ENCODE measurements around the gene SPTAN1. TPM values are rescaled to one million over a fixed set of nuclear protein-coding genes. Genes with fewer than 3 reads are reported as not detected.
A peak's percentile ranks its signal among the peaks of the same experiment; 100 is the strongest.
"Not testable (repeated sequence)": the region's sequence is repeated elsewhere in the genome, so short reads cannot be mapped to it uniquely, and the experiment has no call there.

SPTAN1 gene
- total RNA-seq, 1 donor from 2014 or later: 376 TPM

DNA sequence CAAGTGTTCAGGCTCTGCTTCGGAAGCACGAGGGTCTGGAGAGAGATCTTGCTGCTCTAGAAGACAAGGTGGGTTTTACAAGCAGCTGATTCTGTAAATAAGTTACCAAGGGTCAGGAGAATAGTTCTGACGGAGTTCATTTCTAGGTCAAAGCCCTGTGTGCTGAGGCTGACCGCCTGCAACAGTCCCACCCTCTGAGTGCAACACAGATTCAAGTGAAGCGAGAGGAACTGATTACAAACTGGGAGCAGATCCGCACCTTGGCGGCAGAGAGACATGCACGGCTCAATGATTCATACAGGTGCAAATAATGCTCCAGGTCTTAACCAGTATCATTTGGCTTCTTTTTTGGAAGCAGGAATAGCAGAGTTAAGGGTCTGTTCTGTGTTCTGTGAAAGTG lies 24.8 kb downstream of the SPTAN1 start:
- Mint-ChIP-seq H3K4me1 (ENCODE audit: low read depth) (peaks cover 30% of the 10 kb centered on the region), H3K27ac (ENCODE audit: unreplicated experiment) (peak overlapping the region; percentile 63), H3K9me3 (ENCODE audit: low read depth) (no peaks in the 10 kb centered on the region), H3K27me3 (ENCODE audit: low read depth) (no peaks in the 10 kb centered on the region), H3K36me3 (ENCODE audit: low read depth) (peaks cover 57% of the 10 kb centered on the region), H3K4me3 (ENCODE audit: unreplicated experiment) (no peak overlapping the region)
- no peak for DNase-seq (ENCODE audit: low spot score)
- no peak for TF ChIP-seq CTCF (IDR thresholded peaks at IDR 0.05)

- TF ChIP-seq CTCF (IDR thresholded peaks at IDR 0.05): no peak
- peaks cover 67% of the 10 kb centered on the region for H3K36me3 Mint-ChIP-seq (ENCODE audit: low read depth)
- no peaks in the 10 kb centered on the region for H3K27me3 Mint-ChIP-seq (ENCODE audit: low read depth)
- no peak overlapping the region for H3K4me3 Mint-ChIP-seq (ENCODE audit: unreplicated experiment)
- H3K27ac Mint-ChIP-seq (ENCODE audit: unreplicated experiment): no peak overlapping the region
- no peak for DNase-seq (ENCODE audit: low spot score)
- H3K9me3 Mint-ChIP-seq (ENCODE audit: low read depth): no peaks in the 10 kb centered on the region
- peaks cover 26% of the 10 kb centered on the region for H3K4me1 Mint-ChIP-seq (ENCODE audit: low read depth)
Measured at GRCh38 chr9:128579194-128579593, 26.8 kb downstream of the SPTAN1 start.

GRCh38 chr9:128580731-128581130 lies 28.3 kb downstream of the SPTAN1 start:
- DNase-seq (ENCODE audit: low spot score): no peak
- Mint-ChIP-seq H3K27me3 (ENCODE audit: low read depth) (no peaks in the 10 kb centered on the region), H3K36me3 (ENCODE audit: low read depth) (peaks cover 76% of the 10 kb centered on the region), H3K9me3 (ENCODE audit: low read depth) (no peaks in the 10 kb centered on the region), H3K27ac (ENCODE audit: unreplicated experiment) (peak overlapping the region; percentile 36), H3K4me3 (ENCODE audit: unreplicated experiment) (no peak overlapping the region), H3K4me1 (ENCODE audit: low read depth) (peaks cover 12% of the 10 kb centered on the region)
- no peak for TF ChIP-seq CTCF (IDR thresholded peaks at IDR 0.05)

GRCh38 chr9:128585155-128585554 lies 32.8 kb downstream of the SPTAN1 start:
- peaks cover 69% of the 10 kb centered on the region for H3K36me3 Mint-ChIP-seq (ENCODE audit: low read depth)
- not testable (repeated sequence) for H3K27me3 Mint-ChIP-seq (ENCODE audit: low read depth); H3K27ac Mint-ChIP-seq (ENCODE audit: unreplicated experiment); H3K4me1 Mint-ChIP-seq (ENCODE audit: low read depth); DNase-seq (ENCODE audit: low spot score); H3K4me3 Mint-ChIP-seq (ENCODE audit: unreplicated experiment); H3K9me3 Mint-ChIP-seq (ENCODE audit: low read depth)

DNA sequence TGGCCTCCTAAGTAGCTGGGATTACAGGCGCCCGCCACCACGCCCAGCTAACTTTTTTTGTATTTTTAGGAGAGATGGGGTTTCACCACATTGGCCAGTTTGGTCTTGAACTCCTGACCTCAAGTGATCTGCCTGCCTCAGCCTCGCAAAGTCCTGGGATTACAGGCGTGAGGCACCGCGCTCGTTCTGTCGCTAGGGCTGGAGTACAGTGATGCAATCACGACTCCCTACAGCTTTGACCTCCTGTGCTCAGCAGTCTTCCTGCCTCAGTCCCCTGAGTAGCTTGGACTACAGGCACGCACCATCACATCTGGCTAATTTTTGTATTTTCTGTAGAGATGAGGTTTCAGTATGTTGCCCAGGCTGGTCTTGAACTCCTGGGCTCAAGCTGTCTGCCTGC lies 34.5 kb downstream of the SPTAN1 start:
- H3K27ac Mint-ChIP-seq (ENCODE audit: unreplicated experiment); H3K4me1 Mint-ChIP-seq (ENCODE audit: low read depth); DNase-seq (ENCODE audit: low spot score); H3K4me3 Mint-ChIP-seq (ENCODE audit: unreplicated experiment); H3K27me3 Mint-ChIP-seq (ENCODE audit: low read depth); H3K9me3 Mint-ChIP-seq (ENCODE audit: low read depth): not testable (repeated sequence)
- peaks cover 66% of the 10 kb centered on the region for H3K36me3 Mint-ChIP-seq (ENCODE audit: low read depth)

- Mint-ChIP-seq H3K27ac (ENCODE audit: unreplicated experiment) (no peak overlapping the region), H3K4me3 (ENCODE audit: unreplicated experiment) (no peak overlapping the region), H3K4me1 (ENCODE audit: low read depth) (no peaks in the 10 kb centered on the region), H3K36me3 (ENCODE audit: low read depth) (peaks cover 65% of the 10 kb centered on the region), H3K9me3 (ENCODE audit: low read depth) (no peaks in the 10 kb centered on the region), H3K27me3 (ENCODE audit: low read depth) (no peaks in the 10 kb centered on the region)
- TF ChIP-seq CTCF (IDR thresholded peaks at IDR 0.05): no peak
- no peak for DNase-seq (ENCODE audit: low spot score)
Measured at GRCh38 chr9:128587453-128587852, 35.1 kb downstream of the SPTAN1 start.
